Right ventricle myocardium inferior (tissue), 1 donor: Measurements from ENCODE around the gene TCEA2. TPM values are rescaled to one million over a fixed set of nuclear protein-coding genes. Genes with fewer than 3 reads are reported as not detected.

Experiments used
- ATAC-seq: fragments of 200-7000 bp; cut with Tn5 transposase; one replicate; pipeline ENCODE4 v1.9.1; 2020; ENCODE audit warnings: mild to moderate bottlenecking, moderate library complexity
- DNase-seq: peaks from one replicate; pipeline ENCODE4 v3.0.0; 2021; ENCODE audit errors: missing footprints
- intact Hi-C: fragments of 100-400 bp; cut with DNase I; formaldehyde crosslinking; loops from one replicate; pipeline ENCODE4 v1.11.0; 2022
- total RNA-seq: library from RNA; stranded (reverse); fragmentation: NEBNext Ultra II Directional; extraction: Animal tissue kit (Norgen Biotek cat#: 25700); gene quantifications from one replicate; pipeline ENCODE4 v1.2.1, GENCODE V29; 2021
- donor health status: DM: no; HTN: yes; CAD: no; lungs with severe emphysema.

The TCEA2 gene
- total RNA-seq, 1 donor from 2014 or later = 39.0 TPM

DNA sequence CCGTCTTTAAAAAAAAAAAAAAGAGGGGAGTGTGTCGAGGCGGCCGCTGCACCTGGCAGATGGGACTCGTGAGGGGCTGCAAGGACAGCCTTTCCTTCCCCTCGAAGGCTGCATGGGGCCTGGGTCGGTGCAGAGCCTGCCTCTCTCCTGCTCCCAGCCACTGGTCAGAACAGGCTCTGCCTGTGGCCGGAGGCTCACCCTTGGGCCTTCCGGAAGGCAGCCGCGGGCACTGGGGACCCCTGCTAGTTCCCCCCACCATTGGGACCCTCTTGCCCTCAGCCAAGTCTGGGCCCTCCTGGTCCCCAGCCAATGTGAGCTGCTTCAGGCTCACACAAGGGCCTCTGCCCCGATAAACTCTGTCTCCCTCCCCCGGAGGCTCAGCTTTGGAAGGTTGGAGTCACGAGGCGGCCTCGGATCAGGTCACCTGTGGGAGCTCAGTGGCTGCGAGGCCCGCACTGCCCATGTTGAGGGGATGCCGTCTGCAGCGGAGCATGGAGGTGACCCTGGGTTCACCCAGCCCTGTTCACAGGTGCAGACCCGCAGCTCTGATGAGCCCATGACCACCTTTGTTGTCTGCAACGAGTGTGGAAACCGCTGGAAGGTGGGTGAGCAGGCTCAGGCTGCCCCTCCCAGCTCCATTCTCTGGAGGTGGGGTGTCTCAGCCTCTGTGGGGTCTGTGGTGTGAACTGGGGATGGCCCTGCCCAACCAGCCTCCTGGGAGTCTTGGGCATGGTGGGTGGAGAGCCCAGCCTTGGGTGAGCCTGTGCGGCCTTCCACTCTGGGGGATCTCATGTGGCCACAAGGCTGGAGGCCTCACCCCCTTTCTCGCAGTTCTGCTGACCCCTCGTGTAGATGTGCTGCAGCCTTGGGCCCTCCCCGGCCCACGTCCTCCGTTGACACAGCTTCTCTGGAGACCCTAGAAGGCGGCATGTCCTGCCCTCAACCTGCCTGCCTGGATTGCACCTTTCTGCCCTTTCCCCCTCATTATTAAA lies 8.6 kb downstream of the TCEA2 start:
- intact Hi-C loops = no loop called here
- DNase-seq (peak; percentile 58), ATAC-seq (no peak)

DNA sequence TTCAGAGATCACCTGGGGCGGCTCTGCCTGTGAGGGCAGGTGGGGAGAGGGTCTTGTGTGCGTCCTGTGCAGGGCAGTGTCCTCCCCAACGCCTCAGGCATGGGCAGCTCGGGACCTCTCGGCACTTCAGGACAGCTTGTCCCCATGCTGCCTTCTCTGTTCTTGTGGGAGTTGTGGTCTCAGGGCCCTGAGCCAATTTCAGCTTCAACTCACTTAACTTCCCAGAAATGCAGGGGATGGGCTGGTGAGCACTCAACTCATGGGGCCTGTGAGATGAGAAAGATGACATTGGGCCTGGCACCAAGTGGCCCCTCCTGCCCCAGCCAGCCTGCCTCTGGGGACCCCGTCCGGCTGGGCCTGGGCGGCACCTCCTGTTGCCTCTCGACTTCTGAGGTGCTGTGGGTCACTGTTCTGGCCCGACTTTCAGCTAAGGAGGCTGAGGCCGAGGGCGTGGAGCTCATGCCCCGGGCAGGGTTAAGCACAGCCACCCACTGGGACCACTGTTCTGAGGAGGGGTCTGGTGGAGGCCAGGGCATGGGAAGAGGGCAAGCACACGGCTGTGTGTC lies 9.6 kb downstream of the TCEA2 start:
- intact Hi-C loops = no loop called here
- DNase-seq (peak; percentile 42), ATAC-seq (no peak)

DNA sequence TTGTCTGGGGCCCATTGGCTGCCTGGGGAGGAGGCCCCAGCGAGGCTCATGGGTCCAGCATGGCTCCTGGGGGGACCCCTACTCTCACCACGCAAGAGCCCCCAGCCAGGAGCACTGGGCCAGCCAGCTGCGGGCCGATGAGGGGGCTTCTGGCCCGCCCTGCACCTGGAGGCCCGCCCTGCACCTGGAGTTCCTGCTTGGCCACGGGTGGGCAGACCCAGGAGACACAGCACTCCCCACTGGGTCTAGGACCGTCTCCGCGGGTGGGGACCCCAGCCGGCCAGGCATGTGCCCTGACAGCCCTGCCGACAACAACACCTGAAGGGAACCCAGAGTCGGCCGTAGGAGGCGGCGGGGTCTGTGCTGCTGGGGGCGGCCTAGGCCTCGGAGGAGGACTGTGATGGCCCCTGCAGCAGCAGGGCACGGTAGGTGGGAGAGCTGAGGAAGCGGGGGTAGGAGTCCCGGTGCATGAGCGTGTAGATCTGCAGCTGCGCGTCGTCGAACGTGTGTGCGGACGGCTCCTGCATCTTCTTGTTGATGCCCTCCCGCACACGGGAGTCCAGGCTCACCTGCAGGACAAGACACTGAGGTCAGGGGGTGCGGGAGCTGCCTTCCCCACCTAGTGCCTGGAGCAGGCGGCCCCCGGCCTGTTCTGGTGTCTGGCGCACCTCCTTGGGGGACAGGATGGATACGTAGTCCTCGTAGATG lies 10.6 kb downstream of the TCEA2 start:
- ATAC-seq = no peak
- peak; percentile 66 for DNase-seq
- intact Hi-C loops = no loop called here

DNA sequence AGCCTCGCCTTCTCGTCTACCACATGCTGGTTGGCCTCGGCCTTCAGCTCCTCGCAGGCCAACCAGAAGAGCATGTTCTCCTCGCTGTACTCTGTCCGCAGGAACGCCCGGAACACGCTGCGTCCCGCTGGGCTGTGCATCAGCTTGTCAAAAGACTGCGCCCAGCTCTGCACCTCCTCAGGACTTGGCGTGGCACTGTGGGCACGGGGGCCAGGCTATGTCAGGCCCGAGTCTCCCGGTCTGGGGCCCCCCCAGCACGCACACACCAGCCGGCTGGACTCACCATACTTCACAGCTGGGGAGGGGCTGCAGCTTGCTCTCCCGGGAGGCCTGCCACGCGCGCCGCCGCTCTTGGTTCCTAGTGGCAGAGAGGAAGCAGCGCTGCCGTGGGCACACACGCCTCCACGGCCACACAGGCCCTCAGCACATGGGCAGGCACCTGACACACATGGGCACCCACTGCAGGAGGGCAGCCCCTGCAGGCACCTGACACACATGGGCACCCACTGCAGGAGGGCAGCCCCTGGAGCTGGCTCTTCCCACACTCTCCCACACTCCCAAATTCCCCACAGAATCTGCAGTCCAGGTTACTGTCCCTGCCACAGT lies 11.3 kb downstream of the TCEA2 start:
- intact Hi-C loops = no loop called here
- DNase-seq (peak; percentile 67), ATAC-seq (no peak)

DNA sequence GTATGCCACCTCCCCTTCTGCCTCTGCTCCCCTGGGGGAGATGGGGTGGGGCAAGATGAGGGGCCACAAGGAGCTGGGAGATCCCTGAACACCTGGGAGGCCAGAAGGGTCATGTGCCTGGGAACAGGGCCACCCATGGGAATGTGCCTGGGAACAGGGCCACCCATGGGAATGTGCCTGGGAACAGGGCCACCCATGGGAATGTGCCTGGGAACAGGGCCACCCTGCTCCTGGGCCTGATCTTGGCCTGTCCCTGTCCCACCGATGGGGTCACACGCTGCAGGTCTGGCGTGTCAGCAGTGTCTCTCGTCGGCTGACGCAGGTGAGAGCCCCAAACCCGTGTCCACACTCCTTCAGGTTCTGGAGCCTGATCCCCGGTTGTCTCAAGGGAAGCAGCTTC lies 12.0 kb downstream of the TCEA2 start:
- DNase-seq (no peak), ATAC-seq (no peak)
- intact Hi-C loops = no loop called here

DNA sequence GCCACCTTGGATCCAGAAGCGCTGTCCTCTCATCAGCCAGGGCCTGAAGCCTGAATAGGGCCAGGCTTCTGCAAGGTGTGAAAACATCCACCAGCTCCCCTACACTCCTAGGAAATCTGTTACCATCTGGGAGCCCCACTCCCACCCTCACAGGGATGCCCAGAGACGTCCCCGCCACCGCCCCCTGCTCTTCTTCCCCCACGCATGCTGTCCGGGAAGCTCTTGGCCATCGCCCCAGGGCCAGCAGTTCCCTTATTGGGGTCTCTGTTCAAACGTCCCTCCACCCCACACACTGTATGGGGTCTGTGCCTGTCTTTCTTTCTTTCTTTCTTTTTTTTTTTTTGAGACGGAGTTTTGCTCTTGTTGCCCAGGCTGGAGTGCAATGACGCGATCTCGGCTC lies 12.6 kb downstream of the TCEA2 start:
- intact Hi-C loops = no loop called here
- DNase-seq (peak; percentile 68), ATAC-seq (no peak)

DNA sequence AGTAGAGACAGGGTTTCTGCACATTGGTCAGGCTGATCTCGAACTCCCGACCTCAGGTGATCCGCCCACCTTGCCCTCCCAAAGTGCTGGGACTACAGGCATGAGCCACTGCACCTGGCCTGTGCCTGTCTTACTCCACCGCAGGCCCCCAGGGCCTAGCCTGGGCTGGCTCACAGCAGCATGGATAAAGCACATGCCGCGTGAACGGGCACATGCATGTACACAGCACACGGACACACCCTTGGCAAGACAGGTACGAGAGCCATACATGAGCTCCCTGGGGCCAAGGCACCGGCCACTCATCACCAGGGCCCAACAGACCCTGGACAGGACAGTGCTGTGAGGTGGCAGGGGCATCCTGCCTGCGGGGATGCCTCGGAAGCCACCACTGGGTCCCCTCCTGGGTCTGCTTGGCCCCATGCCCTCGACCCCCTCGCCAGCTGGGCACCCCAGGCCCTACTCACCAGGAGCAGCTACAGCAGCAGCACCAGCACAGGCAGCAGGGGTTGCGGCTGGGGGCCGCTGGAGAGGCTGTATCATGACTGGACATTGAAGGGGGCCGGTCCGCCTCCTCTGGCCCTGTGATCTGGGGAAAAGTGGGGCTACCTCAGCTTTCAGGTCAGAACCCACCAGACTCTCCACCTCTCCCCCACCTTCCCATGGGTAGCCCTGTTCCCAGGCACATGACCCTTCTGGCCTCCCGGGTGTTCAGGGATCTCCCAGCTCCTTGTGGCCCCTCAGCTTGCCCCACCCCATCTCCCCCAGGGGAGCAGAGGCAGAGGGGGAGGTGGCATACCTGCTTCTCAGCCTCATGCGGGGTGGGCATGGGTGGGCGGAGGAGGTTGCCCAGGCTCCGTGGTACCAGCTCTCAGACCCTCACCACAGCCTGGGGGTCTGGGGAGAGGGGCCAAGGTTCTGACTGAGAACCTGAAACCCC lies 13.3 kb downstream of the TCEA2 start:
- no peak for ATAC-seq
- intact Hi-C loops = no loop called here

DNA sequence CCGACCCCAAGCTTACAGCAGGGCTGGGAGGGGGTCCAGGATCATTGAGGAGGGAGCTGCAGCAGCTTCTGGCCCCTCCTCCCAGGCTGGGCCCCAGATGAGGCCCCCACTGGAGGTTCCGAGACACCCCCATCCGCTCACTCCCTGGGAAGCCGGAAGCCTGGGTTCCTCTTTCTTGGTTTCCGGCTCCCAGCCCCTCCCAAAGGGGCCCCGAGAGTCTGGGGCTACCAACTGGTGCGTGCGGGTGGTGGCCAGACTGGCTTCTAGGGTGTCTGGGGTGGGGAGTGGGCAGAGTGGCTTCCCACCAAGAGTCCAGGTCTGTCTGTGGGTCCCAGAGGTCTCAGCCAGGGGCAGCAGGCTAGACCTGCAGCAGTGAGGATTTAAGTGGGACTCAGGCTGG lies 14.1 kb downstream of the TCEA2 start:
- DNase-seq (peak; percentile 83), ATAC-seq (no peak)
- intact Hi-C loops = no loop called here

More for the DNA sequence above, 13.3 kb downstream of the TCEA2 start:
- DNase-seq = peak; percentile 56

DNA sequence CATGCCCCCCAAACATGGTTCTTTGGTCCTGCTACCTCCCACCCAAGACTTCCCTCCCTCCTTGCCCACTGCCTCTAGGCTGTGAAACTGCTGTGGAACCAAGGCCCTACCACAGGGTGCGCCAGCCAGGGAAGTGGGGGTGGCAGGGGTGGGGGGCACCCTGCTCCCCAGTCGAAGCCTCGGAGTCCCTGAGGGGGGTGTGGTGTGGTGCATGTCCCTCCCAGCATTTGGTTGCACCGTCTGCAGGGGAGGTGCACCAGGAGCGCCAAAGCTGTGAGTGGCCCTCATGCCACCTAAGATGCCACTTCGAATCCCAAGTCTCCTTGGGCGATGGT lies 14.5 kb downstream of the TCEA2 start:
- DNase-seq = no peak
- ATAC-seq = no peak
- intact Hi-C loops = no loop called here

DNA sequence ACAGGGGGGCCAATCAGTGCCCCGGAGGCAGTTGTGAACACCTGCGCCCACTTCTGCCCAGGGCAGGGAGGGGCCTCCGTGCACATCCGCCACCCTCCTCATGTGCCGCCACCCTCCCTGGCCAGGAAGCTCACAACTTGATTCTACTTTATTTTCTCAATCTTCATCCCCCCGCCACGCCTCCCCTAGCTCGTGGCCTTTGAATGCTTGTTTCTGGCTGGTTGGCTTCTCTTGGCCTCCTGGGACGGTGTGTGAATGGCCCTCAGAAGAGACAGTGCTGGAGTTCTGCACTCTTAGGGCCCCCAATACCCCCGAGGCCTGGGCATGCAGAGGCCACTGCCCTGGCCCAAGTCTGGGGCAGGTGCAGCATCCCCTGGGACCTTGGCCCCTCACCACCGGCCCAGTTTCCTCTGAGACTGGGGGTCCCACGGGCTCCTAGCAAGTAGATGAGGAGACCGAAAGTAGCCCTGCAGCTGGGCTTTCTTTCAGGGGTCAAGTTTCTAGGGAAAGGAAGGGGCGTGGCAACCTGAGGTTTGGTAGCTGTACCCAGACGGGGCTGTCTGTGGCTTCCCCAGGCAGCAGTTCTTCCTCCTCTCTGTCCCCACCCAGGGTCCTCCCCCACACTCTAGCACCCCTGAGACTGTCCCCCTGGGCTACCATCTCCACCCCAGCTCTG lies 15.0 kb downstream of the TCEA2 start:
- intact Hi-C loops = no loop called here
- ATAC-seq (no peak), DNase-seq (peak; percentile 83)

DNA sequence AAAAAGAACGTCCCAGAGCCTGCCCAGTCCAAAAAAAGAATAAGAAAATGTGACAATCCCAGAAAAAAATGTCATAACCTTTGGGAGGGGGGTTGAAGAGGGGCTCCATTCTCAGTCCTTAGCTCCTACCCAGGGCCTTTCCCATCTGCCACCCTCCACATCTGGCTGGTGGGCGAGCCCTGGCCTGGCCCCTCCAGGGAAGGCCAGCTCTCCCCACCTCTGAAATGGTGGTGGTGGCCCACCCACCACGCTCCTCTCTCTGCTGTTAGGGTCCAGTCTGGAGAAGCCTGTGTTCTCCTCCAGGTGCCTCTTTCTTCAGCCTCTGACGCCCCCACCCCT lies 15.9 kb downstream of the TCEA2 start:
- intact Hi-C loops = no loop called here
- ATAC-seq = no peak
- no peak for DNase-seq

DNA sequence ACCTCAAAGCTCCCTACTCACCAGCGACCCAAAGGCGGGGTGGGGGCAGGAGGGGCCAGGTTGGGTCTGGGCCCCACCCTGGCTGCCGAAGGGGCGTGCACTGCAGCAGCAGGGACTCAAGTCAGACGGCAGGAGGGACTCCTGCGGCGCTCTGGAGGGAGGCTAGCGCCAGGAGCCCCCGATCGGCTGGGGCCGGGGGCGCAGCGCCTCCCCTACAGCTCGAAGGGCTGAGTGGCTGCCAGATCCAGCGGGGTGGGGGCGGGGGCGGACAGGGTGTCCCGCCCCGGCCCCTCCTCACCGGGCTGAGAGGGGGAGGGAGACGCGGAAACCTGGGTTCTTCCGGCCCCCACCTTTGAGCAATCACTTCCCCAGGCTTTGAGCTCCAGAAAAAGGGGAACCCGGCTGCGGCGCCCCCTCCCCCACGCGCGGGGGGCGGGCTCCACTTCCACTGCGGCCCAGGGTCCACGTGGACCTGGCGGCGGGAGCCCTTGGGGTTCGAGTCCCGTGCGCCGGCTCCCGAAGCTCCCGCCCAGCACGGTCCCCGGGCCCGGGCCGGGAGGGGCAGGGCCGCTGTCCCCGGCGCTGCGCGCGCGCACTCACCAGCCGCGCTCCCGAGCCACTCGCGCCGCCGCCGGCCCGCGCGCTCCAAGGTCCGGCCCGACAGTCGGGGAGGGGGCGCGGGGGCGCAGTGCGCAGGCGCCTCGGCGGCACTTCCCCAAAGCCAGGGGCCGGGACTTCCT lies 16.4 kb downstream of the TCEA2 start, which contains the start of gene RGS19:
RGS19 (minus strand) TSS at position 246 of the 740 bp plus-strand sequence. CDS start 2,632 bp downstream, outside the sequence.
- ATAC-seq (peak; percentile 65), DNase-seq (peak; percentile 94)
- intact Hi-C loops = loop anchor here (5.0 kb wide), 1 partner anchor 102 kb away; the partner anchor contains the start of gene SAMD10

DNA sequence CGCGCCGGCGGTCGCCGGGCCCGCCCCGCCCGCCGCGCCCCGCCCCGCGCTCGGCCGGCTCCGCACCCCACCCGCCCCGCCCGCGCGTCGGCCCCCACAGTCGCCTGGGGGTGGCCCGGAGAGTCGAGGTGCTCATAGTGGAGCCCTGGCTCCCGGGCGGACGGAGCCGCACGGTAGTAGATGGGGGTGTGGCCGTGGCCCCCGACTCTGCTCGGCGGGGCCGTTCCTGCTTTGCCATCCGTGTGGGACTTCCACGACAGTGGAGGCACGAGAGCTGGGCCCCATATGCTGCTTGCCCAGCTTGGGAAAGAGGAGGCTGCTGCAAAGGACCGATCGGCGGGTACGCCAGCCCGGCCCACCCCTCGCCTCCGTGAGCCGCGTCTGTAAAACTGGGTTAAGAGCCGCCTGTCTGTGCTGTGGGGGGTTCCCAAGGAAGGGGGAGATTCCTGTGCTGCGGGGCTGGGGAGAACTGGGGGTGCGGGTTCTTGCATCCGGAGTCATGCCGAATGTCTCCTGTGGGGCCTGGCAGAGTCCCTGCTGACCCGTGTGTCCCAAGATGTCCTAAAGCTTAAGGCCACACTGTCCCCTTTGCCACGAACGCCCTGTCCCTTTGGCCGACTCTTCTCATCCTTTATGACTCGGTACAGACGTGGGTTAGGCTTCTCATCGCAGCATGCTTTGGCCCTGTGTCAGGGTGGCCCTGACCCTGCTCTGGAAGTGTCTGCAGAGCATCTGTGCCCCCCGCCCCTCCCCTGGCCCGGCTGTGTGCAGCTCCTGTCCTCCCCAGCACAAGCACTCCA lies 17.2 kb downstream of the TCEA2 start, which contains the start of gene OPRL1:
OPRL1 (plus strand) TSS at position 70 of the 800 bp plus-strand sequence. CDS start 12,639 bp downstream, outside the sequence.
- peak; percentile 72 for DNase-seq
- peak; percentile 6 for ATAC-seq
- intact Hi-C loops = loop anchor here (5.0 kb wide), 1 partner anchor 103 kb away; the partner anchor contains the start of gene SAMD10

DNA sequence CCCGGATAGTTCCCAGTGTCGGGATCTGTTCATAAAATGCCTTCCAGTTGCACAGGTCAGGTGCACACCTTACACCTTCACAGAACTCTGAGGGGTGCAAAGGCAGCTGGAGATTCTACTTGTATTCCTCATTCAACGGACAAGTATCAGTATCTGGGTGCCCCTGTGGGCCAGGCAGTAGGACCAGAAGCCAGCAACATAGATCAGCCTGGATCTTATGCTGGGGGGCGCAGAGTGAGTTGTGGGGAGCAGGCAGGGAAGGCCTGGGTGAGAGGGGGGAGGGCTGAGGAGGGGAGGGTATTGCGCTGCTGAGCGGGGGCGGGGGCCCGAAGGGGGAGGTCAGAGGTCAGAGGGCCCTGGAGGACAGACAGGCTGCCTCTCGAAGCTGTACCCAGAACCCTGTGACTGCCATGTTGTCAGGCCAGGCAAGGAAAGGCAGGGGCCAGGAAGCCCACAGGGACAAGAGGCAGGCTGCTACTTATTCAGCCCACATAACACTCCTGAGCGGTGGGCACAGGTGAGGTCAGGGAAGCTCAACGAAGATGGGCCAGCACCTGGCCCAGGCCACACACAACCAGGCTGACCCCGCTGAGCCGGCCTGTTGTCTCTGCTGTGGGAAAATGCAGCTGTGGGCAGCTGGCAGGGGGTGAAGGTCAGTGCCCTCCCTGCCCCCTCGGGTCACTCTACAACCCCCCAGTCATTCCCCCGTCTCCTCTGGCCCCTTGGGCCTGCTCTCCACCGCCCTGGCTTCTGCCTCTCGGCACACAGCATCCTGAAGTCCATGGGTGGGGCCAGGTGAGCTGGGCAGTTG lies 18.0 kb downstream of the TCEA2 start:
- intact Hi-C loops = loop anchor here (5.0 kb wide), 1 partner anchor 104 kb away; the partner anchor contains the start of gene SAMD10
- peak; percentile 27 for DNase-seq
- no peak for ATAC-seq

DNA sequence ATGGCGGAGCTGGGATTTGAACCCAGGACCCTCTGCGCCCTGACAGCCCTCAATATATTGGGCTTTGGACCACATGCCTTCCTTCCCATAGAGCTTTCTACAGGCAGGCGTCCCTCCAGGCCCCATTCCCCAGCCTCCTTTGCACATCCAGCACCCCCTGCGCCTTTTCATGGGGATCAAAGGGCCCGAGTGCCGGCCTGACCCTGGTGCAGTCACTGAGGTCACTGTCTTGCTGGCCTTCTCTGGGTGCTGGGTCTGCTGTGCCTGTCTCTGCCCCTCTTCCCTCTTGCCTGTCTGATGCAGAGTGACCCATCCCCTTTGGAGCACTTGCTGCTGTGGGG lies 18.6 kb downstream of the TCEA2 start:
- DNase-seq (peak; percentile 59), ATAC-seq (no peak)
- intact Hi-C loops = loop anchor here (5.0 kb wide), 1 partner anchor 104 kb away; the partner anchor contains the start of gene SAMD10
